Measurements from ENCODE around the gene RHBDD3.

Gene RHBDD3

DNA sequence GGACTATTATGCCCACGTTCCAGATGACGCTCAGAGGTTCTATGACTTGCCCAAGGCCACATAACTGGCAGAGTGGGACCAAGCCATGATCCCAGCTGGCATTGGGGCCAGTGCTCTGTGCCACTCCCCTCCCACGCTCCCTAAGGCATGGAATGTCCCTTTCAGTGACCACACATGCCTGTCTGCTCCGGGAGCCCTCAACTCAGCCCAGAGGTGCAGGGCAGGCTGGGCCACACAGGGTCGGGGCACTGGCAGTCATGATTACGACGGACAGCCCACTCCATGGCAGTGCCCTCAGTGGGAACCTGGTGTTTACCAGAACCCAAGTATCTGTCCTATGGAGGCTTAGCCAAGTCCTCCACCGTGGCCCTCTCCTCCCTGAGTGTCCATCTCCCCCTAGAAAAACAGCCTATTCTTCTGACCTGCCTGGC is 10.0 kb downstream of the RHBDD3 start:
- Histone ChIP-seq H4K8ac (ENCODE audit: low read length) (no peak overlapping the region), H3K23ac (ENCODE audit: low read length in 2 of 2) (no peak overlapping the region), H3K9me3 (ENCODE audit: control insufficient read depth, low read length) (no peaks in the 10 kb centered on the region), H2BK5ac (ENCODE audit: low read depth, low read length, poor library complexity, severe bottlenecking) (no peak overlapping the region), H3K14ac (ENCODE audit: low read length in 2 of 2) (no peak overlapping the region), H2BK15ac (ENCODE audit: low read depth, poor library complexity, severe bottlenecking) (no peak overlapping the region), H3K4me2 (ENCODE audit: low read length, poor library complexity, severe bottlenecking) (no peak overlapping the region), H3K4me1 (ENCODE audit: control insufficient read depth, insufficient read depth, low read depth, low read length) (peaks cover 2% of the 10 kb centered on the region), H3K79me1 (replicated peaks; ENCODE audit: low read length, poor library complexity, severe bottlenecking) (peaks cover 2% of the 10 kb centered on the region), H2AFZ (ENCODE audit: low read depth, low read length) (no peak overlapping the region), H4K91ac (ENCODE audit: low read length) (no peak overlapping the region), H3K27me3 (ENCODE audit: control insufficient read depth in 1 of 2, insufficient read depth in 1 of 2, low read length in 2 of 2) (no peaks in the 10 kb centered on the region), H3K18ac (ENCODE audit: low read depth in 1 of 2, low read length in 2 of 2) (no peak overlapping the region), H3K4me3 (ENCODE audit: insufficient read depth in 1 of 2, low read depth in 1 of 2, low read length in 2 of 2) (no peak overlapping the region), H3K36me3 (ENCODE audit: control insufficient read depth in 1 of 2, insufficient read depth in 2 of 2, low read depth in 1 of 2, low read length in 2 of 2) (peaks cover 7 to 33% of the 10 kb centered on the region in 2 experiments), H3K4ac (ENCODE audit: low read depth in 1 of 2, low read length in 2 of 2) (no peak overlapping the region), H3K9ac (ENCODE audit: low read length) (no peak overlapping the region), H2BK12ac (ENCODE audit: low read length in 2 of 2) (no peak overlapping the region), H3K27ac (ENCODE audit: low read length, poor library complexity, severe bottlenecking) (no peak overlapping the region), H2BK120ac (ENCODE audit: low read depth, low read length) (no peak overlapping the region), H2AK5ac (ENCODE audit: low read length, severe bottlenecking) (no peak overlapping the region)
- no peak for DNase-seq
- WGBS = 67% methylated on average over 7 of the region's 8 CpGs

DNA sequence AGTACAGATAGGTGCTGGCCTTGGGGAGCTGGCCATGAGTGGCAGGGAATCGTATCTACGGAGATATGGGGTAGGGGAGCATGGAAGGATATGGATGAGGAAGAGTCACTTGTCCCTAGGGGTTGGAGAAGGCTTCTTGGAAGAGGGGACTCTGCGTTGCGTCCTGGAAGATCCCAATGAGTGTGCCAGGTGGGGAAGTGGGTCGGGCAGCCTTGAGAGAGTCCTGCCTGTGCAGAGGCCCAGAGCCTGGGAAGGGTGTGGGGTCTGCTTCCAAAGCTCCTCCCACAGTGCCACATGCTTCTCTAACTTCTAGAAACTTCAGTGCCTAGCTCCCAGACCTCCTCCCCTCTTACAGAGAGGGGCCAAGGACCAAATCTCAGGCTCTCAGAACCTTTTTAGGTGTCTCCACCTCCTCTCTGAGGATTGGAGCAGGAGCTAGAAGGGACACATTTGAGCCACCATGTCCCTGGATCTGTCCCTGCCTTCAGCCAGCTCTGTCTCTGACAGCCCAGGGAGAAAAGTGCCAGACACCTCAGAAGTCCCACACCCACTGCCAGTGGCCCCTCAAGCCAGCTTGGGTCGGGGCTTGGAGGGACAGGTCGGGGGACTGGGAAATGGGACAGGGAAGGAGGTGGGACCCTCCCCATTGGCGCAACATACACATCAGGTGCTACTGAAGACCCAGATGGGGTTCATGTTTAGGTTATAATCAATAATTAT is 11.0 kb downstream of the RHBDD3 start:
- H3K36me3 ChIP-seq (ENCODE audit: control insufficient read depth in 1 of 2, insufficient read depth in 2 of 2, low read depth in 1 of 2, low read length in 2 of 2) = peaks cover 7 to 33% of the 10 kb centered on the region in 2 experiments
- H3K4ac ChIP-seq (ENCODE audit: low read depth in 1 of 2, low read length in 2 of 2) = no peak overlapping the region
- no peak overlapping the region for H3K4me2 ChIP-seq (ENCODE audit: low read length, poor library complexity, severe bottlenecking)
- H3K14ac ChIP-seq (ENCODE audit: low read length in 2 of 2) = no peak overlapping the region
- no peak overlapping the region for H2BK5ac ChIP-seq (ENCODE audit: low read depth, low read length, poor library complexity, severe bottlenecking)
- H3K18ac ChIP-seq (ENCODE audit: low read depth in 1 of 2, low read length in 2 of 2) = no peak overlapping the region
- H2AFZ ChIP-seq (ENCODE audit: low read depth, low read length) = no peak overlapping the region
- peaks cover 0 to 5% of the 10 kb centered on the region in 2 experiments for H3K27me3 ChIP-seq (ENCODE audit: control insufficient read depth in 1 of 2, insufficient read depth in 1 of 2, low read length in 2 of 2)
- no peak overlapping the region for H4K8ac ChIP-seq (ENCODE audit: low read length)
- DNase-seq = no peak
- H3K23ac ChIP-seq (ENCODE audit: low read length in 2 of 2) = no peak overlapping the region
- H3K79me1 ChIP-seq (replicated peaks; ENCODE audit: low read length, poor library complexity, severe bottlenecking) = peaks cover 2% of the 10 kb centered on the region
- no peak overlapping the region for H2BK15ac ChIP-seq (ENCODE audit: low read depth, poor library complexity, severe bottlenecking)
- 98% methylated on average over 8 of the region's 8 CpGs for WGBS
- H2BK12ac ChIP-seq (ENCODE audit: low read length in 2 of 2) = no peak overlapping the region
- no peak overlapping the region for H2BK120ac ChIP-seq (ENCODE audit: low read depth, low read length)
- H3K4me3 ChIP-seq (ENCODE audit: insufficient read depth in 1 of 2, low read depth in 1 of 2, low read length in 2 of 2) = no peak overlapping the region
- no peak overlapping the region for H3K9ac ChIP-seq (ENCODE audit: low read length)
- H3K27ac ChIP-seq (ENCODE audit: low read length, poor library complexity, severe bottlenecking) = no peak overlapping the region
- H2AK5ac ChIP-seq (ENCODE audit: low read length, severe bottlenecking) = no peak overlapping the region
- no peak overlapping the region for H4K91ac ChIP-seq (ENCODE audit: low read length)
- H3K4me1 ChIP-seq (ENCODE audit: control insufficient read depth, insufficient read depth, low read depth, low read length) = peaks cover 2% of the 10 kb centered on the region
- no peaks in the 10 kb centered on the region for H3K9me3 ChIP-seq (ENCODE audit: control insufficient read depth, low read length)

- Histone ChIP-seq H3K23ac (ENCODE audit: low read length in 2 of 2) (no peak overlapping the region), H3K27ac (ENCODE audit: low read length, poor library complexity, severe bottlenecking) (no peak overlapping the region), H3K4me1 (ENCODE audit: control insufficient read depth, insufficient read depth, low read depth, low read length) (peaks cover 2% of the 10 kb centered on the region), H3K27me3 (ENCODE audit: control insufficient read depth in 1 of 2, insufficient read depth in 1 of 2, low read length in 2 of 2) (peaks cover 0 to 5% of the 10 kb centered on the region in 2 experiments), H3K4ac (ENCODE audit: low read depth in 1 of 2, low read length in 2 of 2) (no peak overlapping the region), H3K14ac (ENCODE audit: low read length in 2 of 2) (no peak overlapping the region), H4K8ac (ENCODE audit: low read length) (no peak overlapping the region), H4K91ac (ENCODE audit: low read length) (no peak overlapping the region), H3K9ac (ENCODE audit: low read length) (no peak overlapping the region), H3K18ac (ENCODE audit: low read depth in 1 of 2, low read length in 2 of 2) (no peak overlapping the region), H2AK5ac (ENCODE audit: low read length, severe bottlenecking) (no peak overlapping the region), H2BK12ac (ENCODE audit: low read length in 2 of 2) (no peak overlapping the region), H2BK15ac (ENCODE audit: low read depth, poor library complexity, severe bottlenecking) (no peak overlapping the region), H3K79me1 (replicated peaks; ENCODE audit: low read length, poor library complexity, severe bottlenecking) (no peaks in the 10 kb centered on the region), H3K36me3 (ENCODE audit: control insufficient read depth in 1 of 2, insufficient read depth in 2 of 2, low read depth in 1 of 2, low read length in 2 of 2) (peaks cover 7 to 22% of the 10 kb centered on the region in 2 experiments), H2BK120ac (ENCODE audit: low read depth, low read length) (no peak overlapping the region), H2AFZ (ENCODE audit: low read depth, low read length) (no peak overlapping the region), H3K9me3 (ENCODE audit: control insufficient read depth, low read length) (no peaks in the 10 kb centered on the region), H3K4me3 (ENCODE audit: insufficient read depth in 1 of 2, low read depth in 1 of 2, low read length in 2 of 2) (no peak overlapping the region), H3K4me2 (ENCODE audit: low read length, poor library complexity, severe bottlenecking) (no peak overlapping the region), H2BK5ac (ENCODE audit: low read depth, low read length, poor library complexity, severe bottlenecking) (no peak overlapping the region)
- DNase-seq = no peak
- WGBS = 92% methylated on average over 11 of the region's 11 CpGs
These were observed 12.6 kb downstream of the RHBDD3 start for GRCh38 chr22:29255064-29255621.

GRCh38 chr22:29254286-29254660 is 13.5 kb downstream of the RHBDD3 start:
- Histone ChIP-seq H2BK120ac (ENCODE audit: low read depth, low read length) (no peak overlapping the region), H3K9me3 (ENCODE audit: control insufficient read depth, low read length) (no peaks in the 10 kb centered on the region), H3K9ac (ENCODE audit: low read length) (no peak overlapping the region), H3K23ac (ENCODE audit: low read length in 2 of 2) (no peak overlapping the region), H3K14ac (ENCODE audit: low read length in 2 of 2) (no peak overlapping the region), H3K36me3 (ENCODE audit: control insufficient read depth in 1 of 2, insufficient read depth in 2 of 2, low read depth in 1 of 2, low read length in 2 of 2) (peaks cover 0 to 14% of the 10 kb centered on the region in 2 experiments), H3K18ac (ENCODE audit: low read depth in 1 of 2, low read length in 2 of 2) (no peak overlapping the region), H3K79me1 (replicated peaks; ENCODE audit: low read length, poor library complexity, severe bottlenecking) (no peaks in the 10 kb centered on the region), H3K4me3 (ENCODE audit: insufficient read depth in 1 of 2, low read depth in 1 of 2, low read length in 2 of 2) (no peak overlapping the region), H2BK12ac (ENCODE audit: low read length in 2 of 2) (no peak overlapping the region), H3K4me1 (ENCODE audit: control insufficient read depth, insufficient read depth, low read depth, low read length) (peaks cover 2% of the 10 kb centered on the region), H2AK5ac (ENCODE audit: low read length, severe bottlenecking) (no peak overlapping the region), H3K4me2 (ENCODE audit: low read length, poor library complexity, severe bottlenecking) (no peak overlapping the region), H2BK15ac (ENCODE audit: low read depth, poor library complexity, severe bottlenecking) (no peak overlapping the region), H3K27ac (ENCODE audit: low read length, poor library complexity, severe bottlenecking) (no peak overlapping the region), H2BK5ac (ENCODE audit: low read depth, low read length, poor library complexity, severe bottlenecking) (no peak overlapping the region), H3K4ac (ENCODE audit: low read depth in 1 of 2, low read length in 2 of 2) (no peak overlapping the region), H4K91ac (ENCODE audit: low read length) (no peak overlapping the region), H3K27me3 (ENCODE audit: control insufficient read depth in 1 of 2, insufficient read depth in 1 of 2, low read length in 2 of 2) (peaks cover 0 to 5% of the 10 kb centered on the region in 2 experiments), H2AFZ (ENCODE audit: low read depth, low read length) (no peak overlapping the region), H4K8ac (ENCODE audit: low read length) (no peak overlapping the region)
- WGBS = 69% methylated on average over 4 of the region's 4 CpGs
- no peak for DNase-seq
